OCI-LY7 (cell line): ENCODE measurements around the gene CLSTN3. TPM values are rescaled to one million over a fixed set of nuclear protein-coding genes. Genes with fewer than 3 reads are reported as not detected.
A peak's percentile ranks its signal among the peaks of the same experiment; 100 is the strongest.

ENCODE experiments used
- BruUV-seq: library from RNA; stranded (reverse); fragments of 400-500 nt; replicated peaks from 2 replicates; lab custom pipeline; 2021; lab: Mats Ljungman, UMichigan
- CTCF ChIA-PET: fragments of 300-600 bp; sonication (Branson Sonifier 250); formaldehyde crosslinking; loops from one replicate; lab custom pipeline; 2022; ENCODE audit warnings: antibody characterized with exemption; ENCODE audit not compliant: unreplicated experiment; lab: Charles Lee
- POLR2A ChIA-PET: fragments of 300-600 bp; sonication (Branson Sonifier 250); formaldehyde crosslinking; loops from one replicate; lab custom pipeline; 2022; ENCODE audit warnings: antibody characterized with exemption; lab: Charles Lee
- DNase-seq: peaks from one replicate; pipeline ENCODE4 v3.0.0-alpha.2; 2015; ENCODE audit warnings: low spot score
- H2AFZ ChIP-seq: fragments of 200-600 bp; sonication (generic), shearing (Covaris generic); 2 replicates; pipeline ENCODE4 v1.6.1; 2014; ENCODE audit warnings: mild to moderate bottlenecking, antibody characterized with exemption, low read length, moderate library complexity
- H3K27ac ChIP-seq: fragments of 200-600 bp; sonication (generic); 2 replicates; pipeline ENCODE4 v1.5.1; 2014; ENCODE audit warnings: mixed run types, low read depth, mild to moderate bottlenecking, moderate library complexity, low read length, inconsistent platforms; ENCODE audit not compliant: poor library complexity, severe bottlenecking
- H3K36me3 ChIP-seq: fragments of 200-600 bp; sonication (generic); 2 replicates; pipeline ENCODE4 v1.6.1; 2014; ENCODE audit warnings: mild to moderate bottlenecking, antibody characterized with exemption, low read length, moderate library complexity, mixed read lengths; ENCODE audit not compliant: insufficient read depth
- H3K4me1 ChIP-seq: fragments of 200-600 bp; sonication (generic); 2 replicates; pipeline ENCODE4 v1.5.1; 2014; ENCODE audit warnings: mild to moderate bottlenecking, low read length; ENCODE audit not compliant: insufficient read depth, poor library complexity, severe bottlenecking
- H3K4me2 ChIP-seq: fragments of 200-600 bp; sonication (generic); 2 replicates; pipeline ENCODE4 v1.6.1; 2014; ENCODE audit warnings: mild to moderate bottlenecking, low read length
- H3K4me3 ChIP-seq: fragments of 200-600 bp; sonication (generic); 2 replicates; pipeline ENCODE4 v1.5.1; 2014; ENCODE audit warnings: mild to moderate bottlenecking, low read depth, low read length; ENCODE audit not compliant: poor library complexity, severe bottlenecking
- H3K79me2 ChIP-seq: fragments of 200-600 bp; sonication (generic); 2 replicates; pipeline ENCODE4 v1.6.1; 2016; ENCODE audit warnings: low read depth, mild to moderate bottlenecking, low read length, moderate library complexity, mixed read lengths; ENCODE audit not compliant: insufficient read depth
- H3K9me2 ChIP-seq: fragments of 200-600 bp; sonication (generic); 2 replicates; pipeline ENCODE4 v1.6.1; 2016; ENCODE audit warnings: mild to moderate bottlenecking, low read length, mixed read lengths; ENCODE audit not compliant: insufficient read depth
- H3K9me3 ChIP-seq: fragments of 200-600 bp; sonication (generic); 2 replicates; pipeline ENCODE4 v1.6.1; 2014; ENCODE audit warnings: mild to moderate bottlenecking, mixed run types, low read length, mixed read lengths
- H4K20me1 ChIP-seq: fragments of 200-600 bp; sonication (generic); 2 replicates; pipeline ENCODE4 v1.6.1; 2014; ENCODE audit warnings: mild to moderate bottlenecking, antibody characterized with exemption, low read length, moderate library complexity, mixed read lengths; ENCODE audit not compliant: insufficient read depth
- EZH2phosphoT487 ChIP-seq: fragments of 200-600 bp; sonication (generic); IDR thresholded peaks from 2 replicates; pipeline ENCODE4 v1.6.1; 2018; ENCODE audit warnings: low read depth, borderline replicate concordance, mild to moderate bottlenecking, mixed run types, antibody characterized with exemption, low read length, moderate library complexity, mixed read lengths
- intact Hi-C: fragments of 100-400 bp; cut with micrococcal nuclease; formaldehyde crosslinking; loops from one replicate; pipeline ENCODE4 v1.10.0; 2022; ENCODE audit not compliant: unreplicated experiment
- total RNA-seq, 2 experiments: library from RNA; depleted of rRNA in 1 of 2; stranded (reverse); fragments of >200 nt in 1 of 2; shearing (Covaris generic) in 1 of 2; gene quantifications; 2 replicates each; pipeline ENCODE4 v1.2.3, GENCODE V29; 2014 to 2022
- TF ChIP-seq, protein P1 (sequence below): fragments of 200-600 bp; sonication (generic); conservative IDR thresholded peaks from 2 replicates; pipeline ENCODE4 v1.5.1; 2014; ENCODE audit warnings: mild to moderate bottlenecking, antibody characterized with exemption, low read length, moderate library complexity, mixed read lengths

The CLSTN3 gene
- total RNA-seq, 2 experiments from 2014 or later: 18.5 to 34.2 TPM

DNA sequence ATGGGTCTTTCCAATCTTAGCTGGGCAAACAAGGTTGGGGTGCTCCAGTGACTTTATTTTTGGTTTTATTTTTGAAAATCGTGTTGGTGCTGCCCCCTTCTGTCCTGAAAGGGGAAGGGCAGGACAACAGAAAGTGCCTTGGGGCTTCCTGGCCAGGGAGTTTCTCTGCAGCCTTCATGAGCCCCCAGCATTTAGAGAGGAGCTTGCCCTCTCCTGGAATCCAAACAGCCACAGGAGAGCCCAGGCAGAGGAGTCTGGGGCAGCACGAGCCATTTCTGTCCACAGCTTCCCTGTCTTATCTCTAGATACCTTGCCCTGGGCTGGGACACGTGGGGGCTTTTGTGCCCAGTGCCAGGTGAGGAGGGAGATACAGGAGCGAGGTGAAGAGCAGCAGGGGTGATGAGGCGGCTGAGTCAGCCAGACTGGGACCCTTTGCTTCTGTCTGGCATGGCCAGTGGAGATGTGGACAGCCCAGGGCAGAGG lies 16.7 kb upstream of the CLSTN3 start:
- Histone ChIP-seq H3K4me1 (peaks cover 3% of the 10 kb centered on the region), H3K36me3 (no peaks in the 10 kb centered on the region), H4K20me1 (no peaks in the 10 kb centered on the region), H3K4me2 (no peak overlapping the region), H3K9me2 (no peaks in the 10 kb centered on the region), H3K27ac (no peak overlapping the region), H3K79me2 (no peaks in the 10 kb centered on the region), H3K4me3 (no peak overlapping the region), H2AFZ (no peak overlapping the region), H3K9me3 (no peaks in the 10 kb centered on the region)
- intact Hi-C loops: loop anchor here (2.0 to 10.0 kb wide), 2 partner anchors 21 to 1669 kb away; partner anchors contain the start of gene C1R
- CTCF ChIA-PET: interaction anchor here (0.6 to 0.8 kb wide), 3 partner anchors 20 to 40 kb away, joined by 3 to 4 read pairs (median 4); no protein-coding TSS in a partner anchor
- POLR2A ChIA-PET: interaction anchor here (0.6 to 1.0 kb wide), 3 partner anchors 170 to 718 kb away, joined by 3 to 5 read pairs (median 3); partner anchors contain the start of genes C12orf57 and RNU7-1
- peak; percentile 62 for DNase-seq
- TF ChIP-seq, protein P1, sequence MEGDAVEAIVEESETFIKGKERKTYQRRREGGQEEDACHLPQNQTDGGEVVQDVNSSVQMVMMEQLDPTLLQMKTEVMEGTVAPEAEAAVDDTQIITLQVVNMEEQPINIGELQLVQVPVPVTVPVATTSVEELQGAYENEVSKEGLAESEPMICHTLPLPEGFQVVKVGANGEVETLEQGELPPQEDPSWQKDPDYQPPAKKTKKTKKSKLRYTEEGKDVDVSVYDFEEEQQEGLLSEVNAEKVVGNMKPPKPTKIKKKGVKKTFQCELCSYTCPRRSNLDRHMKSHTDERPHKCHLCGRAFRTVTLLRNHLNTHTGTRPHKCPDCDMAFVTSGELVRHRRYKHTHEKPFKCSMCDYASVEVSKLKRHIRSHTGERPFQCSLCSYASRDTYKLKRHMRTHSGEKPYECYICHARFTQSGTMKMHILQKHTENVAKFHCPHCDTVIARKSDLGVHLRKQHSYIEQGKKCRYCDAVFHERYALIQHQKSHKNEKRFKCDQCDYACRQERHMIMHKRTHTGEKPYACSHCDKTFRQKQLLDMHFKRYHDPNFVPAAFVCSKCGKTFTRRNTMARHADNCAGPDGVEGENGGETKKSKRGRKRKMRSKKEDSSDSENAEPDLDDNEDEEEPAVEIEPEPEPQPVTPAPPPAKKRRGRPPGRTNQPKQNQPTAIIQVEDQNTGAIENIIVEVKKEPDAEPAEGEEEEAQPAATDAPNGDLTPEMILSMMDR: peak; percentile 90
- no peak for TF ChIP-seq EZH2phosphoT487
- BruUV-seq: no TSS peak

- no peak for DNase-seq
- no peaks in the 10 kb centered on the region for H3K4me1 ChIP-seq
- intact Hi-C loops: loop anchor here (10.0 kb wide), 1 partner anchor 1669 kb away; no protein-coding TSS in a partner anchor
- H3K36me3 ChIP-seq: no peaks in the 10 kb centered on the region
- no TSS peak for BruUV-seq
- H3K27ac ChIP-seq: no peak overlapping the region
- no peaks in the 10 kb centered on the region for H3K9me3 ChIP-seq
- no peaks in the 10 kb centered on the region for H3K9me2 ChIP-seq
- TF ChIP-seq, protein P1: no peak
- no peak for TF ChIP-seq EZH2phosphoT487
- H3K4me2 ChIP-seq: no peak overlapping the region
- no peak overlapping the region for H3K4me3 ChIP-seq
- ChIA-PET CTCF (interaction anchor here (0.6 to 0.7 kb wide), 2 partner anchors 25 to 40 kb away, joined by 3 to 4 read pairs; no protein-coding TSS in a partner anchor), POLR2A (interaction anchor here (0.6 kb wide), 2 partner anchors 220 to 717 kb away, joined by 3 read pairs; no protein-coding TSS in a partner anchor)
- no peaks in the 10 kb centered on the region for H3K79me2 ChIP-seq
- no peaks in the 10 kb centered on the region for H4K20me1 ChIP-seq
- H2AFZ ChIP-seq: no peak overlapping the region
Observed at GRCh38 chr12:7114008-7114407, 16.2 kb upstream of the CLSTN3 start.

- Histone ChIP-seq H3K9me3 (no peaks in the 10 kb centered on the region), H2AFZ (no peak overlapping the region), H3K4me2 (no peak overlapping the region), H3K27ac (no peak overlapping the region), H3K9me2 (no peaks in the 10 kb centered on the region), H3K79me2 (no peaks in the 10 kb centered on the region), H4K20me1 (no peaks in the 10 kb centered on the region), H3K36me3 (no peaks in the 10 kb centered on the region), H3K4me3 (no peak overlapping the region), H3K4me1 (no peaks in the 10 kb centered on the region)
- TF ChIP-seq EZH2phosphoT487: no peak
- TF ChIP-seq, protein P1: no peak
- no peak for DNase-seq
- ChIA-PET CTCF (no interaction called here), POLR2A (interaction anchor here (0.6 kb wide), 1 partner anchor 143 kb away, joined by 3 read pairs; no protein-coding TSS in a partner anchor)
- intact Hi-C loops: loop anchor here (10.0 kb wide), 1 partner anchor 1670 kb away; no protein-coding TSS in a partner anchor
- BruUV-seq: no TSS peak
Observed at GRCh38 chr12:7114851-7115250, 15.3 kb upstream of the CLSTN3 start.
